Fibroblast of villous mesenchyme (primary cell): ENCODE results near the gene MCTP2. TPM values are rescaled to one million over a fixed set of nuclear protein-coding genes. Genes with fewer than 3 reads are reported as not detected.

Experiments used
- DNase-seq: peaks from one replicate; pipeline ENCODE4 v3.0.0-alpha.2; 2010; ENCODE audit warnings: low read depth
- H3K4me3 ChIP-seq: 2 replicates; pipeline ENCODE4 v1.5.1; 2011; ENCODE audit warnings: low read depth, mild to moderate bottlenecking, low read length
- CTCF ChIP-seq: IDR thresholded peaks from 2 replicates; pipeline ENCODE4 v1.5.1; 2012; ENCODE audit warnings: low read depth, mild to moderate bottlenecking, low read length; ENCODE audit not compliant: insufficient read depth
- total RNA-seq: library from RNA; depleted of rRNA; stranded (reverse); fragments of >200 nt; gene quantifications from 2 replicates; pipeline ENCODE4 v1.2.3, GENCODE V29; 2012

The MCTP2 gene
- total RNA-seq, 1 donor, result 2.2 TPM

GRCh38 chr15:94395640-94396039 is 164.3 kb downstream of the MCTP2 start:
- DNase-seq, result peak; percentile 30
- TF ChIP-seq CTCF, result no peak
- no peak overlapping the region for H3K4me3 ChIP-seq

- TF ChIP-seq CTCF, result no peak
- no peak for DNase-seq
- H3K4me3 ChIP-seq, result no peak overlapping the region
Measured at GRCh38 chr15:94397337-94397736, 166.0 kb downstream of the MCTP2 start.

GRCh38 chr15:94398001-94398400 is 166.6 kb downstream of the MCTP2 start:
- no peak for TF ChIP-seq CTCF
- DNase-seq, result no peak
- H3K4me3 ChIP-seq, result no peak overlapping the region

GRCh38 chr15:94400526-94401298 is 169.4 kb downstream of the MCTP2 start:
- no peak overlapping the region for H3K4me3 ChIP-seq
- TF ChIP-seq CTCF, result no peak
- DNase-seq, result peak; percentile 36

GRCh38 chr15:94403331-94403730 is 172.0 kb downstream of the MCTP2 start:
- no peak for TF ChIP-seq CTCF
- no peak overlapping the region for H3K4me3 ChIP-seq
- peak; percentile 41 for DNase-seq

GRCh38 chr15:94404733-94405283 is 173.4 kb downstream of the MCTP2 start:
- no peak overlapping the region for H3K4me3 ChIP-seq
- no peak for DNase-seq
- TF ChIP-seq CTCF, result no peak
